GM12874 (cell line): ENCODE data around the gene CCR6.

Experiments
- TF ChIP-seq, protein P1 (sequence below): IDR thresholded peaks from 2 replicates; pipeline ENCODE4 v1.5.1; 2011; ENCODE audit warnings: low read depth, mild to moderate bottlenecking, control low read depth, low read length, moderate library complexity; ENCODE audit not compliant: insufficient read depth

The CCR6 gene

DNA sequence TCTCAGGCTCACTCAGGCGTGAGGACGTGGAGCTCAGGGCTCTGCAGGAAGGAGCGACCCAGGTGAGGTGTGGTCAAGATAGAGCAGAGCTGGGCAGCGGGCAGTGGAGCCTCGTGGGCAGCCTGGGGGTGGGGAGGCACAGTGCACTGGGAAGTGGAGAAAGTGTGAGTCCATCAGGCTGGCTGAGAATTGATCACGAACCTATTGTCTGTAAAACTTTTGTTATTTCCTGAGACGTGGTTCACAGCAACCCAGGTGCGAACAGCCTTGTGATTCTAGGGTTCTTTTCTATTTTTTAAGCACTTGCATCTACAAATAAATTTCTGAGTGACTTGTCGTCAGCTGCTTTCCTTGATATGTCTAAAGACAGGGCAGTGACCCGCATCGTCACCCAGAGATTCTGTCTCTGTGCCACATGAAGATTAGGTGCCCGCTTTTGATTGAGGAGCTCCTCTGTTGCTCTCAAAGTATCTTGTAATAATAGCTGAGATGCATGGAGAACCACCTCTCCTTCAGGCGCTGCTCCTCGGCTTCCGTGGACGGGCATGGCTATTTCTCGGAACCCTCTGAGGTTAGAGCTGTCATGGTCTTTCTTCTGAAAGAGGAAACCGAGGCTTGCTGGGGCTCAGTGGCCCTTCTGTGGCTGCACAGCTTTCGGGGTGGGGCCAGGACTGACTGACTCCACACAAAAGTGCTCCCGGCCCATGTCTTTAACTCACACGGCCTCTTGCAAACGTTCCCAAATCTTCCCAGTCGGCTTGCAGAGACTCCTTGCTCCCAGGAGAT is 662 bp upstream of the CCR6 start:
- TF ChIP-seq, protein P1, sequence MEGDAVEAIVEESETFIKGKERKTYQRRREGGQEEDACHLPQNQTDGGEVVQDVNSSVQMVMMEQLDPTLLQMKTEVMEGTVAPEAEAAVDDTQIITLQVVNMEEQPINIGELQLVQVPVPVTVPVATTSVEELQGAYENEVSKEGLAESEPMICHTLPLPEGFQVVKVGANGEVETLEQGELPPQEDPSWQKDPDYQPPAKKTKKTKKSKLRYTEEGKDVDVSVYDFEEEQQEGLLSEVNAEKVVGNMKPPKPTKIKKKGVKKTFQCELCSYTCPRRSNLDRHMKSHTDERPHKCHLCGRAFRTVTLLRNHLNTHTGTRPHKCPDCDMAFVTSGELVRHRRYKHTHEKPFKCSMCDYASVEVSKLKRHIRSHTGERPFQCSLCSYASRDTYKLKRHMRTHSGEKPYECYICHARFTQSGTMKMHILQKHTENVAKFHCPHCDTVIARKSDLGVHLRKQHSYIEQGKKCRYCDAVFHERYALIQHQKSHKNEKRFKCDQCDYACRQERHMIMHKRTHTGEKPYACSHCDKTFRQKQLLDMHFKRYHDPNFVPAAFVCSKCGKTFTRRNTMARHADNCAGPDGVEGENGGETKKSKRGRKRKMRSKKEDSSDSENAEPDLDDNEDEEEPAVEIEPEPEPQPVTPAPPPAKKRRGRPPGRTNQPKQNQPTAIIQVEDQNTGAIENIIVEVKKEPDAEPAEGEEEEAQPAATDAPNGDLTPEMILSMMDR = no peak

- TF ChIP-seq, protein P1 = no peak
Observed at GRCh38 chr6:167124753-167125152, 1.9 kb downstream of the CCR6 start.

GRCh38 chr6:167125410-167125809 is 2.5 kb downstream of the CCR6 start:
- TF ChIP-seq, protein P1 = no peak

DNA sequence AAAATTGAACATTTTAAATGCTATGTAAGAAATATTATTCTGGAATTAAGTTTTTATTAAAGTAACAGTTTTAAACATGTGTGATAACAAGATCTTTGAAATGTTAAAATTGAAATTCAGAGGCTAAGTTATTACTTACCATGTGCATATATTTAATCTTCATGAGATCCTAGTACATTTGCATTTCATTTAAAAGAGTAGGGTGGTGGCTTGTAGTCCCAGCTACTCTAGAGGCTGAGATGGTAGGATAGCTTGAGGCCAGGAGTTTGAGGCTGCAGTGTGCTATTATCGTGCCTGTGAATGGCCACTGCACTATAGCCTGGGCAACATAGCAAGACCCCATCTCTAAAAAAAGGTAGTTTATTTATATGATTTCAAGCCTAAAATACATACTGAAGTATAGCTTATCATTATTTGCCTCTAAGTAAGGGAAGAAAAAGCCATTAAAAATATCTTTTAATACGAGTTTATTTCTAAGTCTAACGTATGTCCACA is 3.0 kb downstream of the CCR6 start:
- TF ChIP-seq, protein P1 = no peak

GRCh38 chr6:167127785-167128531 is 5.1 kb downstream of the CCR6 start:
- TF ChIP-seq, protein P1 = 0 out of 2 replicates have a peak, but pooled peaks have one; percentile 15

DNA sequence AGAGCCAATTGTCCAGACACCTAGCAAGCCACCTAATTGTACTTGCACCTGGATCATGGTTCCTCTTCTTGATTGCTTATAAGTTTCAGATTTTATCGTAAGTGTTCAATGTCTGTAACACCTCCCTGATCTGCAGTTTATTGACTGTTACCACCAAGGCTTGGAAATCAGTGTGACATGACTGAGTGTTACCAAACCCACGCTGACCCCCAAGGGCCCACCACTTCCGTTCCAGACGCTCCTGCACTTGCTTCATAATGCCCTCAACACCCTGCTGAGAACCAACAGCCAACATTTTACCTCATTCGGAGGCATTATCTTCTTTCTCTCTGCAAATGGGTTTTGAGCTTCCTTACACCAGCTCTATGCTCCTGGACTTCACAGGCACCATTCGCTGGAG is 6.3 kb downstream of the CCR6 start:
- TF ChIP-seq, protein P1 = no peak

- TF ChIP-seq, protein P1 = no peak
Observed at GRCh38 chr6:167129562-167129961, 6.7 kb downstream of the CCR6 start.
